ENCODE data around the gene EXO5.
"Not testable (repeated sequence)": the region's sequence is repeated elsewhere in the genome, so short reads cannot be mapped to it uniquely, and the experiment has no call there.

EXO5 gene

DNA sequence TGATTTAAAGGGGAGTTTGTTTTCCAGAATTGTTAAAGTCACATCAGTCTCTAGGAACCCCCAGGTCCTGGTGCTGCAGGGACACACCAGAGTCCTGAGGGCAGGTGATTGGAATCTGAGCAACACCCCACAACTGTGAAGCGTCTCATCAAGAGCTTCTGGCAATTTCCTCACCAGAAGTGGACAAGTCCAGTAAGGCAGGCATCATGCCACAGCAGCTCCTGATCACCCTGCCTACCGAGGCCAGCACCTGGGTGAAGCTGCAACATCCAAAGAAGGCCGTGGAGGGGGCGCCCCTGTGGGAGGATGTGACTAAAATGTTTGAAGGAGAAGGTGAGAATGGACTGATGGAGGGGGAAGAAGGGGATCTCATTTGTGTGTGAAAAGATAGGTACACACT lies 29.4 kb upstream of the EXO5 start:
- no peak overlapping the region for H3K9ac ChIP-seq (ENCODE audit: insufficient read length)
- H3K4me3 ChIP-seq = no peak overlapping the region
- peaks cover 38% of the 10 kb centered on the region for H3K36me3 ChIP-seq (ENCODE audit: insufficient read depth, low read length)

DNA sequence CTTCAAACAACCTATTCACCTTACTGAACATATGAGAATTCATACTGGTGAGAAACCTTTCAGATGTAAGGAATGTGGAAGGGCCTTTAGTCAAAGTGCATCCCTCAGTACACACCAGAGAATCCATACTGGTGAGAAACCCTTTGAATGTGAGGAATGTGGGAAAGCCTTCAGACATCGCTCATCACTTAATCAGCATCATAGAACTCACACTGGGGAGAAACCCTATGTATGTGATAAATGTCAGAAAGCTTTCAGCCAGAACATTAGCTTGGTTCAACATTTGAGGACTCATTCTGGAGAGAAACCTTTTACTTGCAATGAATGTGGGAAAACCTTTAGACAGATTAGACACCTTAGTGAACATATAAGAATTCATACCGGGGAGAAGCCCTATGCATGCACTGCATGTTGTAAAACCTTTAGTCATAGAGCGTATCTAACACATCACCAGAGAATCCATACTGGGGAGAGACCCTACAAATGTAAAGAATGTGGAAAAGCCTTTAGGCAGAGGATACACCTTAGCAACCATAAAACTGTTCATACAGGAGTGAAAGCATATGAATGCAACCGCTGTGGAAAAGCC lies 13.2 kb upstream of the EXO5 start:
- Histone ChIP-seq H3K4me3 (no peak overlapping the region), H3K9ac (ENCODE audit: insufficient read length) (no peak overlapping the region), H3K27ac (no peak overlapping the region), H3K9me3 (ENCODE audit: low read depth, low read length) (peaks cover 13% of the 10 kb centered on the region), H3K36me3 (ENCODE audit: insufficient read depth, low read length) (peaks cover 56% of the 10 kb centered on the region)
- TF ChIP-seq POLR2AphosphoS5 (IDR thresholded peaks at IDR 0.05; ENCODE audit: borderline replicate concordance, low read depth, low read length) = no peak
- no peak for TF ChIP-seq FOXP2 (optimal IDR thresholded peaks at IDR 0.05; ENCODE audit: control extremely low read depth, extremely low read length, insufficient read depth)
- no peak for TF ChIP-seq EZH2 (IDR thresholded peaks at IDR 0.05)
- DNase-seq (ENCODE audit: low read depth, low spot score) = no peak

More for the DNA sequence above, 29.4 kb upstream of the EXO5 start:
- Histone ChIP-seq H3K9me3 (ENCODE audit: low read depth, low read length) (peaks cover 15% of the 10 kb centered on the region; the same call in 1 of the 2 replicates), H3K27ac (no peak overlapping the region)
- DNase-seq (ENCODE audit: low read depth, low spot score) = no peak
- TF ChIP-seq POLR2AphosphoS5 (IDR thresholded peaks at IDR 0.05; ENCODE audit: borderline replicate concordance, low read depth, low read length) (no peak), FOXP2 (optimal IDR thresholded peaks at IDR 0.05; ENCODE audit: control extremely low read depth, extremely low read length, insufficient read depth) (no peak), EZH2 (IDR thresholded peaks at IDR 0.05) (no peak)

DNA sequence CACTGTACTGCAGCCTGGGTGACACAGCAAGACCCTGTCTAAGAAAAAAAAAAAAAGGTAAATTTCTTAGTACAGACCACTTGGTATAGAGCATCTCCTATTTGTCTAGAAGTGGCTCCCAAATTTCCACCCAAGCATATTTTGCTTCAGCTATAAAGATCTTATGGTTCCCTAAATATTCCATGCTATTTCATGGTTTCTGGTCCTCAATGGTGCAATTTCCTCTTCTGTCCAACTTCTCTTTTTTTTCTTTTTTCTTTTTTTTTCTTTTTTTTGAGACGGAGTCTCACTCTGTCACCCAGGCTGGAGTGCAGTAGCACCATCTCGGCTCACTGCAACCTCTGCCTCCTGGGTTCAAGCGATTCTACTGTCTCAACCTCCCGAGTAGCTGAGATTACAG lies 5.9 kb upstream of the EXO5 start:
- H3K27ac ChIP-seq; H3K4me3 ChIP-seq; H3K9ac ChIP-seq (ENCODE audit: insufficient read length); H3K36me3 ChIP-seq (ENCODE audit: insufficient read depth, low read length); H3K9me3 ChIP-seq (ENCODE audit: low read depth, low read length); DNase-seq (ENCODE audit: low read depth, low spot score): not testable (repeated sequence)

DNA sequence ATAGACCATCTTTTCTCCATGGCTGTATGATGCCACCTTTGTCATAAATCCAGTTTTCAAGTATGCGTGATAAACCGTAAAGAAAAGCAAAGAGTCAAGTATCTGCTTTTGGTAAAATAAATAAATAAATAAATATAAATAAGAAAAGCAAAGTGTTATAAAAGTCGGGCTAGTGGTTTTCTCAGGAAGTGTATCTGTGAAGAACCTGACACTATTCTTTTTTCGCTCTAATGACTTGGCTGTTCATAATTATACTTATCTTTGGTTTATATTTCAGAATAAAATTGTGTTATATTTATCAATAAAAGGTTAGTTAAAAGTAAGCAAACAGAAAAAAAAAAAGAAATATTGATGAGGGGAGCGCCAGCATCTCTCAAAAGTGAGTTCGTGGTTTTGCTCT lies 594 bp upstream of the EXO5 start:
- Histone ChIP-seq H3K9ac (ENCODE audit: insufficient read length) (peak overlapping the region; percentile 92), H3K36me3 (ENCODE audit: insufficient read depth, low read length) (peaks cover 25% of the 10 kb centered on the region), H3K4me3 (peak overlapping the region; percentile 91), H3K9me3 (ENCODE audit: low read depth, low read length) (peaks cover 3% of the 10 kb centered on the region; the same call in 1 of the 2 replicates), H3K27ac (peak overlapping the region; percentile 67; the same call in 1 of the 2 replicates)
- no peak for DNase-seq (ENCODE audit: low read depth, low spot score)
- TF ChIP-seq POLR2AphosphoS5 (IDR thresholded peaks at IDR 0.05; ENCODE audit: borderline replicate concordance, low read depth, low read length) (no peak), EZH2 (IDR thresholded peaks at IDR 0.05) (no peak), FOXP2 (optimal IDR thresholded peaks at IDR 0.05; ENCODE audit: control extremely low read depth, extremely low read length, insufficient read depth) (no peak)

DNA sequence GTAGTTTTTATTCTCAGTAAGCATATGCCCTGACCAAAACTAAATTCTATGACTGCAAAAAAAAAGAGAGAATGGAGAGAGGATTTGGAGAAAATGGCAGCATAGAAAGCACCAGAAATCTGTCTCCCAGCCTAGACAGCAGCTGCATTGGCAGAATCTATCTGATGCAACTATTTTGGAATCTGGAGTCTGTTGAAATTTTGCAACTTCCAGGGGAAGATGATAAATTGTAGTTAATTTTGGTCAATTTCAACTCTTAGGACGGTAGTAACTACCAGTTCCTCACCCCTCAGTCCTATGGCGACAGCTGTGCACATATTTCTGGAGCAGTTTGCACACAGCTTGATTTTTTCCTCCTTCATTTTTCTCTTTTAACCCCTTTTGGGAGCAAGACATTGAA lies 10.9 kb downstream of the EXO5 start:
- Histone ChIP-seq H3K27ac (no peak overlapping the region), H3K4me3 (no peak overlapping the region), H3K9me3 (ENCODE audit: low read depth, low read length) (0 out of 2 replicates have a peak, but pooled peaks cover 9% of the 10 kb centered on the region), H3K9ac (ENCODE audit: insufficient read length) (no peak overlapping the region), H3K36me3 (ENCODE audit: insufficient read depth, low read length) (peaks cover 16% of the 10 kb centered on the region)
- no peak for DNase-seq (ENCODE audit: low read depth, low spot score)
- no peak for TF ChIP-seq FOXP2 (optimal IDR thresholded peaks at IDR 0.05; ENCODE audit: control extremely low read depth, extremely low read length, insufficient read depth)
- TF ChIP-seq EZH2 (IDR thresholded peaks at IDR 0.05) = no peak
- TF ChIP-seq POLR2AphosphoS5 (IDR thresholded peaks at IDR 0.05; ENCODE audit: borderline replicate concordance, low read depth, low read length) = no peak

- TF ChIP-seq EZH2 (IDR thresholded peaks at IDR 0.05) = no peak
- TF ChIP-seq POLR2AphosphoS5 (IDR thresholded peaks at IDR 0.05; ENCODE audit: borderline replicate concordance, low read depth, low read length) = no peak
- no peak for TF ChIP-seq FOXP2 (optimal IDR thresholded peaks at IDR 0.05; ENCODE audit: control extremely low read depth, extremely low read length, insufficient read depth)
- H3K4me3 ChIP-seq = peak overlapping the region; percentile 90
- H3K9me3 ChIP-seq (ENCODE audit: low read depth, low read length) = no peaks in the 10 kb centered on the region
- H3K9ac ChIP-seq (ENCODE audit: insufficient read length) = peak overlapping the region; percentile 88
- DNase-seq (ENCODE audit: low read depth, low spot score) = no peak
- peak overlapping the region; percentile 69 for H3K27ac ChIP-seq
- H3K36me3 ChIP-seq (ENCODE audit: insufficient read depth, low read length) = 0 out of 2 replicates have a peak, but pooled peaks cover 5% of the 10 kb centered on the region
Measured at GRCh38 chr1:40530735-40531380, 22.3 kb downstream of the EXO5 start.

DNA sequence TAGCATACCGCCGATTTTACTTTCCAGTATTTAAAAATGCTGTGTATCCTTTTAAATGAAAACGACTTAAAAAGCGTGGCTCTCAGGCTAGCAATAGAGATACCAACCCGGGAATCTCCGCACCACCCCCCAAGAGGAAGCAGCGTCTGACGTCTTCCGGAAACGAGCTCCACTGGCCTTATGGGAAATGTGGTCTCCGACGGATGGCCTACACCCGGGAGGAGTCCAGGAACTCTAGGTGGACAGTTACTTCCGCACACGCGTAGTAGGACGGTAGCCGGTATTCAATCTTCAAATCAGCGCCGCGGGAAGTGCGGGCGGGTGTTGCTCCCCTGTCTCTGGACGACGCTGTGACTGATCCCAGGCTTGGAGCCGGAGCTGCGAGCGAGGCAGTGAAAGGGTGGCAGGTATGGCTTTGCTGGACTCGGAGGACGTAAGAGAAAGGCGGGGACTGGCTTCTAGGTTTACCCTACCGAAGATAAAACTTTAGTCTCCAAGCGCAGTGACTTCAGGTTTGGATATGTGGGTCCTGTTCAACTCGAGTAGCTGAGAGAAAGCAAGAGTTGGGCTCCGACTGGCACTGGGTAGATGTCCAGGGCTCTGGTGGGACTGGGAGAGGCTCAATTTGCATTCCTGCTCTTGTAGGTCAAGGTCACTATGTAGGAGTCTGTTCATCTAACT lies 23.0 kb downstream of the EXO5 start, which contains the start of gene ZNF684:
ZNF684 (plus strand) TSS at position 257 of the 681 bp plus-strand sequence. CDS start 1,530 bp downstream, outside the sequence.
- Histone ChIP-seq H3K9ac (ENCODE audit: insufficient read length) (peak within 1 kb of the TSS; percentile 88), H3K36me3 (ENCODE audit: insufficient read depth, low read length) (0 out of 2 replicates have a peak, but pooled peaks cover 5% of the 10 kb centered on the region), H3K9me3 (ENCODE audit: low read depth, low read length) (no peaks in the 10 kb centered on the region), H3K4me3 (peak within 1 kb of the TSS; percentile 90), H3K27ac (peak within 1 kb of the TSS; percentile 69)
- TF ChIP-seq FOXP2 (optimal IDR thresholded peaks at IDR 0.05; ENCODE audit: control extremely low read depth, extremely low read length, insufficient read depth) (peak; percentile 45), EZH2 (IDR thresholded peaks at IDR 0.05) (no peak), POLR2AphosphoS5 (IDR thresholded peaks at IDR 0.05; ENCODE audit: borderline replicate concordance, low read depth, low read length) (peak; percentile 89)
- DNase-seq (ENCODE audit: low read depth, low spot score) = peak; percentile 67

DNA sequence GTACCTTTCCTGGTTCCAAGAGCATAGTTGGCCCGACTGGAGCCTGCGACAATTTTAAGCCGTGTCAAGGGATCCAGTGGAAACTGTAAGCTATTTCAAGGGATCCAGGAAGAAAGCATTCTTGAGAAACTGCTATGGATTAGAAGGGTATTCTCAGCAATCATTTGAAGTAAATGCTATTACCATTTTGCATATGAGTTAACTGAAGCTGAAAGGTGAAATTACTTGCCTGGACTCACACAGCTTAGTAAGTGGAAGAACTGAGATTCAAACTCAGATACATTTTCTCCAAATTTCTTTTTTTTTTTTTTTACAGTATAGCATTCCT lies 23.5 kb downstream of the EXO5 start:
- 0 out of 2 replicates have a peak, but pooled peaks cover 5% of the 10 kb centered on the region for H3K36me3 ChIP-seq (ENCODE audit: insufficient read depth, low read length)
- H3K27ac ChIP-seq = peak overlapping the region; percentile 13; the same call in 1 of the 2 replicates
- peak overlapping the region; percentile 81 for H3K9ac ChIP-seq (ENCODE audit: insufficient read length)
- no peak for DNase-seq (ENCODE audit: low read depth, low spot score)
- no peaks in the 10 kb centered on the region for H3K9me3 ChIP-seq (ENCODE audit: low read depth, low read length)
- no peak for TF ChIP-seq POLR2AphosphoS5 (IDR thresholded peaks at IDR 0.05; ENCODE audit: borderline replicate concordance, low read depth, low read length)
- no peak for TF ChIP-seq EZH2 (IDR thresholded peaks at IDR 0.05)
- no peak for TF ChIP-seq FOXP2 (optimal IDR thresholded peaks at IDR 0.05; ENCODE audit: control extremely low read depth, extremely low read length, insufficient read depth)
- peak overlapping the region; percentile 90 for H3K4me3 ChIP-seq
